Transverse colon (tissue), 4 donors: ENCODE data around the gene STAB2. TPM values are rescaled to one million over a fixed set of nuclear protein-coding genes. Genes with fewer than 3 reads are reported as not detected.
A peak's percentile ranks its signal among the peaks of the same experiment; 100 is the strongest.

Experiments
- DNase-seq: peaks from one replicate; pipeline ENCODE4 v3.0.0-alpha.2; 2019
- H3K27ac ChIP-seq, 4 donors: fragments of 200-600 bp; sonication (generic); 2 replicates each; pipeline ENCODE4 v1.5.1; 2016 to 2018; ENCODE audit warnings: inconsistent platforms in 4 of 4
- H3K27me3 ChIP-seq: fragments of 200-600 bp; sonication (generic); 2 replicates; pipeline ENCODE4 v1.5.1; 2017; ENCODE audit warnings: inconsistent platforms
- H3K36me3 ChIP-seq, 4 donors: fragments of 200-600 bp; sonication (generic); 2 replicates each; pipeline ENCODE4 v1.5.1; 2017 to 2019; ENCODE audit warnings: inconsistent platforms in 4 of 4
- H3K4me1 ChIP-seq, 4 donors: fragments of 200-600 bp; sonication (generic); 2 replicates each; pipeline ENCODE4 v1.5.1; 2017 to 2020; ENCODE audit warnings: inconsistent platforms in 4 of 4
- H3K4me3 ChIP-seq, 4 donors: fragments of 200-600 bp; sonication (generic); 1 replicate in 1 of 4; 2 replicates in 3 of 4; pipeline versions ENCODE4 v1.5.1 to v1.6.1; 2017 to 2019; ENCODE audit warnings: inconsistent platforms in 4 of 4
- H3K9me3 ChIP-seq, 2 donors: fragments of 200-600 bp; sonication (generic); 2 replicates each; pipeline ENCODE4 v1.5.1; 2017 to 2019; ENCODE audit warnings: inconsistent platforms in 2 of 2
- EP300 ChIP-seq: sonication (generic); formaldehyde crosslinking; IDR thresholded peaks from one replicate; pipeline ENCODE4 v1.6.1; 2017; ENCODE audit warnings: antibody characterized with exemption, low read depth
- POLR2A ChIP-seq: fragments of 450-650 bp; IDR thresholded peaks from one replicate; pipeline ENCODE4 v1.6.1; 2016; ENCODE audit warnings: antibody characterized with exemption, mild to moderate bottlenecking, moderate library complexity
- POLR2AphosphoS5 ChIP-seq, 3 donors: sonication (generic); formaldehyde crosslinking; IDR thresholded peaks; one replicate each; pipeline ENCODE4 v1.6.1; 2016; ENCODE audit warnings: antibody characterized with exemption in 3 of 3
- WGBS, 2 donors: methylation state at CpG; one replicate each; pipeline ENCODE4 v1.1.5; 2018; ENCODE audit warnings: low coverage in 1 of 2; 5-methylcytosine and 5-hydroxymethylcytosine counted together
- in situ Hi-C, 4 donors: fragments of 200-750 bp; cut with MboI; loops; one replicate each; pipeline versions ENCODE4 v1.15.0 to v1.15.1; 2017; ENCODE audit warnings: low sequenced_read_pairs in 3 of 4, low pct_ligation_motif_present in 1 of 4, low pct_unique_long_range_greater_than_20kb in 1 of 4
- intact Hi-C: fragments of 100-400 bp; cut with DNase I; formaldehyde crosslinking; loops from one replicate; pipeline ENCODE4 v1.15.1; 2023; ENCODE audit warnings: low total_unique reads
- total RNA-seq, 4 donors: library from RNA; depleted of rRNA; stranded (reverse); fragments of >200 nt; gene quantifications; one replicate each; pipeline ENCODE4 v1.1.0, GENCODE V29; 2016
- TF ChIP-seq, protein P1 (sequence below), 5 experiments: fragments of 200-600 bp in 3 of 5; fragments of 450-650 bp in 2 of 5; sonication (generic) in 3 of 5; IDR thresholded peaks; 1 replicate in 2 of 5; 2 replicates in 3 of 5; pipeline ENCODE4 v1.5.1; 2016 to 2017; ENCODE audit warnings: antibody characterized with exemption in 5 of 5, inconsistent platforms in 3 of 5, mild to moderate bottlenecking in 2 of 5, moderate library complexity in 1 of 5

Gene STAB2
- total RNA-seq, 4 donors from 2014 or later: 0.48 to 1.9 (median 1.1) TPM; not detected in 1

GRCh38 chr12:103667125-103667524 lies 80.1 kb downstream of the STAB2 start:
- intact Hi-C loops: no loop called here
- in situ Hi-C loops: no loop called here
- Histone ChIP-seq H3K9me3 (no peaks in the 10 kb centered on the region), H3K4me1 (peaks cover 0 to 5% (median 3%) of the 10 kb centered on the region in 4 donors), H3K36me3 (no peaks in the 10 kb centered on the region), H3K4me3 (no peak overlapping the region), H3K27me3 (no peaks in the 10 kb centered on the region), H3K27ac (no peak overlapping the region)
- 45% methylated on average over 2 of the region's 2 CpGs for WGBS, 2 donors
- no peak for DNase-seq
- TF ChIP-seq, protein P1, sequence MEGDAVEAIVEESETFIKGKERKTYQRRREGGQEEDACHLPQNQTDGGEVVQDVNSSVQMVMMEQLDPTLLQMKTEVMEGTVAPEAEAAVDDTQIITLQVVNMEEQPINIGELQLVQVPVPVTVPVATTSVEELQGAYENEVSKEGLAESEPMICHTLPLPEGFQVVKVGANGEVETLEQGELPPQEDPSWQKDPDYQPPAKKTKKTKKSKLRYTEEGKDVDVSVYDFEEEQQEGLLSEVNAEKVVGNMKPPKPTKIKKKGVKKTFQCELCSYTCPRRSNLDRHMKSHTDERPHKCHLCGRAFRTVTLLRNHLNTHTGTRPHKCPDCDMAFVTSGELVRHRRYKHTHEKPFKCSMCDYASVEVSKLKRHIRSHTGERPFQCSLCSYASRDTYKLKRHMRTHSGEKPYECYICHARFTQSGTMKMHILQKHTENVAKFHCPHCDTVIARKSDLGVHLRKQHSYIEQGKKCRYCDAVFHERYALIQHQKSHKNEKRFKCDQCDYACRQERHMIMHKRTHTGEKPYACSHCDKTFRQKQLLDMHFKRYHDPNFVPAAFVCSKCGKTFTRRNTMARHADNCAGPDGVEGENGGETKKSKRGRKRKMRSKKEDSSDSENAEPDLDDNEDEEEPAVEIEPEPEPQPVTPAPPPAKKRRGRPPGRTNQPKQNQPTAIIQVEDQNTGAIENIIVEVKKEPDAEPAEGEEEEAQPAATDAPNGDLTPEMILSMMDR (IDR thresholded peaks at IDR 0.05): no peak
- TF ChIP-seq EP300 (no peak), POLR2AphosphoS5 (IDR thresholded peaks at IDR 0.05) (no peak), POLR2A (no peak)

GRCh38 chr12:103668520-103668919 lies 81.4 kb downstream of the STAB2 start:
- in situ Hi-C loops: no loop called here
- WGBS, 2 donors: 76% methylated on average over 8 of the region's 8 CpGs; no CpG with 5 or more reads in 1 of the 2 donors
- TF ChIP-seq, protein P1 (IDR thresholded peaks at IDR 0.05): no peak
- no peak for TF ChIP-seq POLR2AphosphoS5 (IDR thresholded peaks at IDR 0.05)
- TF ChIP-seq POLR2A: no peak
- no peak for TF ChIP-seq EP300

DNA sequence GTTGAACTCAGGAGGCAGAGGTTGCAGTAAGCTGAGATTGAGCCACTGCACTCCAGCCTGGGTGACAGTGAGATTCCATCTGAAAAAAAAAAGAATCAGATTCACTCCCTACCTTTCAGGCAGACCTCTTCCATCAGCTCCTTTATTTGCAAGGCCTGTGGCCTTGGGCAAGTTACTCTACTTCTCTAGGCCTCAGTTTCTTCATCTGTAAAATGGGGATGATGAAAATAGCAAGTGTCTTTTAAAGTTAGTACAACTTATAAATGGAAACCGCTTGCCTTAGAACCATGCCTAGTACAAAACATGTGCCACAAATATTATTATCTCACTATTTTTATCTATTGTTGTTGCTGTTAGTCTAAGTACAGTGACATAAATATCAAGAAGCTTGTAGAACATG lies 84.3 kb downstream of the STAB2 start:
- Histone ChIP-seq H3K36me3 (no peaks in the 10 kb centered on the region), H3K27ac (peak overlapping the region in 1 of 4 donors; percentile 71), H3K4me1 (peaks cover 4 to 43% (median 22%) of the 10 kb centered on the region in 4 donors), H3K27me3 (no peaks in the 10 kb centered on the region), H3K4me3 (no peak overlapping the region), H3K9me3 (no peaks in the 10 kb centered on the region)
- no peak for TF ChIP-seq POLR2A
- TF ChIP-seq EP300: no peak
- TF ChIP-seq, protein P1 (IDR thresholded peaks at IDR 0.05): no peak
- no peak for TF ChIP-seq POLR2AphosphoS5 (IDR thresholded peaks at IDR 0.05)
- 91 to 94% methylated on average over 1 of the region's 1 CpG for WGBS, 2 donors
- no peak for DNase-seq
- intact Hi-C loops (no loop called here), in situ Hi-C loops (no loop called here)

More at GRCh38 chr12:103668520-103668919, 81.4 kb downstream of the STAB2 start:
- H3K27me3 ChIP-seq: no peaks in the 10 kb centered on the region
- H3K27ac ChIP-seq: no peak overlapping the region
- DNase-seq: no peak
- no peak overlapping the region for H3K4me3 ChIP-seq
- no peaks in the 10 kb centered on the region for H3K36me3 ChIP-seq
- no peaks in the 10 kb centered on the region for H3K9me3 ChIP-seq
- peaks cover 4 to 17% (median 12%) of the 10 kb centered on the region in 4 donors for H3K4me1 ChIP-seq
- intact Hi-C loops: no loop called here

DNA sequence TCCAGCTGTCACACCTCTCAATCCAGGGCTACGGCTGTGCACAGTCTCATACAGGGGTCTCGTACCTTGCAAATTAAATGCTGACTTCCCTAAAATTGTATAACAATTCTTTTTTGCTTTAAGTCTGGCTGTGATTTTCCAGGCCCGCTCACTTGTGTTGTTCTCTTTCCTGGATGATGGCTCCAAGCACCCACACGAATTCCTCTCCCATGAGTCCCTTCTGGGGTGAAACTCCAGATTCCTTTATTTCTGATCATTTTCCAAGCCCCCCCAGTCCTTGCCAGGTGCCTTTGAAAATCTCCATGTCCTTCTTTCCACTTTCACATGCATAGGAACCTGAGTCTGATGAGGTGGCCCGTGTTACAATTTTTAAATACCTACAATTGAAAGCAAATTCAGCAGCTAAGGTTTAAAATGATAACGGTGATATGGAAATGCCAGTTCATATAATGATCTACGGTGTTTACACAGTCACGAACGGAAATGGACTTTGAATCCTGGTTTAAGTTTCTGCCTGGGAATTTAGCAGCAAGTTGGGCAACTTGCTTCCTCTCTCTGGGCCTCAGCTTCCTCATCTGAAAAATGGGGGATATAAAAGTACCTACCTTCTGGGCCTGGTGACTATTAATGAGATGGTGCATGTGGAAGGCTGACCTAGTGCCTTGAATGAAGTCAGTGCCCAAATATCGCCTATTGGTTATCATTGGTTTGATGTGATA lies 85.5 kb downstream of the STAB2 start:
- H3K4me1 ChIP-seq: peaks cover 4 to 55% (median 24%) of the 10 kb centered on the region in 4 donors
- no peaks in the 10 kb centered on the region for H3K36me3 ChIP-seq
- intact Hi-C loops: no loop called here
- TF ChIP-seq, protein P1 (IDR thresholded peaks at IDR 0.05): no peak
- peak in 2 of 3 donors; percentile 37 to 68 for TF ChIP-seq POLR2AphosphoS5 (IDR thresholded peaks at IDR 0.05)
- H3K27me3 ChIP-seq: no peaks in the 10 kb centered on the region
- H3K4me3 ChIP-seq: no peak overlapping the region
- in situ Hi-C loops: no loop called here
- WGBS, 2 donors: 52 to 62% methylated on average over 7 to 10 of the region's 10 CpGs
- H3K27ac ChIP-seq: peak overlapping the region; percentile 63 to 73 (median 69)
- no peaks in the 10 kb centered on the region for H3K9me3 ChIP-seq
- peak; percentile 27 for DNase-seq
